Measurements from ENCODE around the gene GORASP1.

GRCh38 chr3:39132096-39133092 is 25.0 kb upstream of the GORASP1 start:
- no peak for TF ChIP-seq YY1 (tag by site-specific recombination; IDR thresholded peaks at IDR 0.05)
- TF ChIP-seq IKZF3 (tag by site-specific recombination; IDR thresholded peaks at IDR 0.05): no peak
- no peak for TF ChIP-seq ZNF660 (tag by site-specific recombination; IDR thresholded peaks at IDR 0.05)
- TF ChIP-seq ZNF670 (tag by site-specific recombination; IDR thresholded peaks at IDR 0.05; ENCODE audit: low read depth): no peak
- TF ChIP-seq ZNF274 (IDR thresholded peaks at IDR 0.05; ENCODE audit: low read length): no peak
- TF ChIP-seq ZNF274 (tag by site-specific recombination; IDR thresholded peaks at IDR 0.05; ENCODE audit: borderline replicate concordance): no peak
- no peak for TF ChIP-seq ZNF692 (tag by site-specific recombination; IDR thresholded peaks at IDR 0.05)
- no peak for TF ChIP-seq CTCF (tag by site-specific recombination; IDR thresholded peaks at IDR 0.05)
- TF ChIP-seq ATF2 (tag by site-specific recombination; IDR thresholded peaks at IDR 0.05; ENCODE audit: low read depth): no peak
- TF ChIP-seq ZBTB17 (tag by site-specific recombination; IDR thresholded peaks at IDR 0.05): no peak
- no peak for TF ChIP-seq PRDM6 (tag by site-specific recombination; IDR thresholded peaks at IDR 0.05)
- no peak for TF ChIP-seq ZNF157 (tag by site-specific recombination; IDR thresholded peaks at IDR 0.05)
